Activated gamma-delta T cell treated with anti-CD3 and anti-CD28 coated beads, Interleukin-2, amount 50 U/mL, for 16 hours (primary cell): ENCODE measurements around the gene CASZ1.

ENCODE experiments used
- DNase-seq: peaks from one replicate; pipeline ENCODE4 v3.0.0-alpha.2; 2020; ENCODE audit warnings: low read depth

Gene CASZ1

GRCh38 chr1:10671622-10672342 is 124.7 kb downstream of the CASZ1 start:
- no peak for DNase-seq

DNA sequence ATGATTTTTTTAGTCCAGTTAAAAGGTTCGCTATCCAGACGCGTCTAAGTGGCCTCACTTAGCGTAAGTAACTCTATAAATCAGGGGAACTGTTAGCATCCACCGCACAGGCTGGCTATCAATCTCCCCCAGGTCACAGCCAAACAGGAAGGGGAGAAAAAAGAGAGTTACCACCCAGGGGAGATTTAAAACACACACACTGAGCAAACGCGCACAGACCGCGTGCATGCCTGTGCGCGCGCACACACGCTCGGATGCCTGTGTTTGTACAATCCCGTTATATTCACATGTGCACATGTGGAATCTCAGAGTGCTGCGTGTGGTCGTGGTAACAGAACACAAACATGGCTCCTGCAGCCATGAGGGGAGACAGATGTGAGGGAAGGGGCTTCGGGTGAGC is 125.4 kb downstream of the CASZ1 start:
- no peak for DNase-seq

DNA sequence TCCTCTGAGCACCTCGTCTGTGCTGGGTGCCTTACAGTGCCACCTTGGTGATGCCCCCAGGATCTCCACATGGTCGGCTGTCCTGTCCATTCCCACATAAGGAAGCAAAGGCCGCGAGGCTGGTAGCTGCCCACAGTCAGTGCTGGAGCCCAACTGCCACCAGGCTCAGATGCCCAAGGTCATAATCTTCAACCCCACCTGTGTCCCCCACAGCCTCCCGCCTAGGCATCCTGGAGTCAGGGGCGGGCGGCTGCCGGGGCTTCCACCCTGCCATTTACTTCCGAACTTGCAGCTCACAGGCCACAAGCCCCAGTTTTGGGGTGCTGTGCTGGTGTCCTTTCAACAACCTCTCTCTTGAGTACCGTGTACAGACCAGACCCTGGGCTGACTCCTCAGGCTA is 126.3 kb downstream of the CASZ1 start:
- DNase-seq: no peak

GRCh38 chr1:10669570-10669969 is 126.9 kb downstream of the CASZ1 start:
- no peak for DNase-seq

- no peak for DNase-seq
These were observed 128.3 kb downstream of the CASZ1 start for GRCh38 chr1:10667861-10668761.

GRCh38 chr1:10665930-10666850 is 130.3 kb downstream of the CASZ1 start:
- DNase-seq: no peak

DNA sequence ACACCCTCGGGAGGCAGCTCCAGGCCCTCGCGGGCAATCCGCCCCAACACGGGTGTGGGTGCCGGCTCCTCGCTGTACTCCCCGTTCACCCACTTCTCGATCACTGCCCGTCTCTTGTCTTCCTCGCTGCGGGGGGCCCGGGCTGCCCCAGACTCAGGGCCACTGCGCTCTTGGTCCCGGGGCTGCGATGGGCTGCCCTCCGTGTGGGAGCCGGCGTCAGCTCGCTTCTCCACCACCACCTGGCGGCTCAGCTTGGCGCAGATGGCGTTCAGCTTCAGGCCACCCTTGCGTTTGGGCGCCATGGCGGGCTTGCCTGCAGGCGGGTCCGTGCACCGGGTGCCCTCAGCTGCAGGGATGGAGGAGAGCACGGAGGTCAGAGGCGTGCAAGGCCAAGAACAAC is 131.2 kb downstream of the CASZ1 start:
- DNase-seq: no peak

GRCh38 chr1:10664251-10664650 is 132.2 kb downstream of the CASZ1 start:
- no peak for DNase-seq

GRCh38 chr1:10663678-10664035 is 132.8 kb downstream of the CASZ1 start:
- no peak for DNase-seq

DNA sequence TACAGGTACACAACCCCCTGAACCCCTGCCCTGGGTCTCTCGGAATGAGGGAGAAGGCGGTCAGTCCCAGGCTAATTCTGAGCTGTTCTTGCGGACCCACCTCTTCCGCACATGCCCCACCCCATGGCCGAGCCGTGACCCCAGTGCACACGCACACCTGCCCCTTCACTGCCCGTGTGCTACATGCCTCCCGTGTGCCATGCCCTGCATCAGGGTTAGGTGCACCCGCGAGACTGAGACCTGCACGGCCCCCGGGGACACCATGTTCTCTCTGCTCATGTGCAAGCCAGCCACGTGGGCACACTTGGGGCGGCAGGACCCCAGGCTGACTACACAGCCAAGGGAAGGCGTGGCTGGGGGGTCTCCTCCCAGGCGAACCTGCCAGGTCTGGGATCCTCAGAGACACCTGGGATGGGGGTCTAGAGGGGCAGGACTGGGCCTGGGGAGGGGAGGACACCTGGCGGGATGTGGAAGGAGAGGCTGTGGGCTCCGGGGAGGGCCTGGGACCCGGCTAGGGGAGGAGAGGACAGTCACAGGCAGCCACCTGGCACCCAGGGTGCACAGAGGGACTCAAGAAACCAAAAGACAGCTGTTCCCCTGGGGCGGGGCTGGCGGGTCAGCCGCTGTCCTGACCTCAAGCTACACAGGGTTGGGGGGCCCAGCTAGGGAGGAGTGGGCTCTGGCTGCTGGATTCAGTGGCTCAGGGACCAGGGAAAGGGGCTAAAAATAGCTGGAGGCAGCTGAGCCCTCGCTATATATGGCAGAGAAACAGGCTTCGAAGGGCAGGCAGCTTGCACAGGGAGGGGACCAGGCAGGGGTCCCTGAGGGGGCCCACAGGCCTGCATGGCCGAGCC is 133.4 kb downstream of the CASZ1 start:
- DNase-seq: no peak

DNA sequence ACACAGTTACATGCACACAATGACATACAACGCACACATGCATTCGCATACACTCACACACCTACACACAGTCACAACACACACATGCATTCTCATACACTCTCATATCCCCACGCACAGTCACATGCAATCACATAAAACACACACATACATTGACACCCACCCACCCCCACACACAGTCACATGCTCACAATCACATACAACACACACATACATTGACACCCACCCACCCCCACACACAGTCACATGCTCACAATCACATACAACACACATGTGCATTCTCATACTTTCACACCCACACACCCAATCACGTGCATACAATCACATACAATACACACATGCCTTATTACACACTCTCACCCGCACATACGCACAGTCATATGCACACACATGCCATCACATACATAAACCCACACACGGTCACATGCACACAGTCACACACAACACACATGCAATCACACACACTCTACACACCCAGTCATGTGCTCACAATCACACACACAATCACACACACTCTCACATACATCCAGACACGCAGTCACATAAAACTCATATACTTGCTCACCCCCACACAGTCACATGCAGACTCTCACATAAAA is 134.3 kb downstream of the CASZ1 start:
- DNase-seq: no peak

GRCh38 chr1:10661453-10661852 is 135.0 kb downstream of the CASZ1 start:
- DNase-seq: no peak

DNA sequence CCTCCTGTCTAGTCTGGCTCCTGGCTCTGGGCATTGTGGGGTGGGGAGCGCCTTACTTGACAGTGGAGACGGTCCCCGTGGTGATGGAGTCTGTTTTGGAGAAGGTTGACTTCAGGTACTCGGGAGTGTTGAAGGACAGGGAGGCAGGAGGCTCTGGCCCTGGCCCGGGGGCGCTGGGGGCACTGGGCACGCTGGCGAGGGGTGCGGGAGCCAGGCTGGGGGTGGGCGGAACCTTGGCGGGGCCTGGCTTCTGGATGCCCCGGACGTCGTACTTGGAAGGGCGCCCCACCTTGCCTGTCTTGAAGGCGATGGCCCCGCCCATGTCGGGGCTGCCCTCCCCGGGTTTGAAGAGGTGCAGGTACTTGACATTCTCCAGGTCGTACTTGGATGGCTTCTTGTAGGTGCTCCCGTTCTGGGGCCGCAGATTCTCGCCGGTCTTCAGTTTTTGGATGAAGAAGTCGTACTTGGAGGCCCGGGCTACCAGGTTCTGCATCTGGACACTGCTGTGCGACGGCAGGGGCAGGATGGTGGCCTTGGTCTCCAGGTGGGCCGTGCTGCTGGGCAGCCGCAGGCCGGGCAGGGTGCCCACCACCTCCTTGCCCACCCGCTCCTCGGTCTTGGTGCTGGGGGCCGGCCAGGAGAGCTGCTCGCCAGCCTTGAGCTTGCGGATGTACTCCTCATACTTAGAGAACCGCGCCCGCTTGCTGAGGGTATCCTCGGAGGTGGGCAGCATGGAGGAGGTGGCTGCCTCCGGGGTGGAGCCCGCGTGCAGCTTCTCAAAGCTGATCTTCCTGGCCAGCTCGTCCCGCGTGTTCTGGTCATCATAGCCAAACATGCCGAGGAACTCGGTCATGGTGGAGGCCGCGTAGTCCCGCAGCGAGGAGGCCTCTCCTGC is 136.6 kb downstream of the CASZ1 start:
- DNase-seq: no peak

DNA sequence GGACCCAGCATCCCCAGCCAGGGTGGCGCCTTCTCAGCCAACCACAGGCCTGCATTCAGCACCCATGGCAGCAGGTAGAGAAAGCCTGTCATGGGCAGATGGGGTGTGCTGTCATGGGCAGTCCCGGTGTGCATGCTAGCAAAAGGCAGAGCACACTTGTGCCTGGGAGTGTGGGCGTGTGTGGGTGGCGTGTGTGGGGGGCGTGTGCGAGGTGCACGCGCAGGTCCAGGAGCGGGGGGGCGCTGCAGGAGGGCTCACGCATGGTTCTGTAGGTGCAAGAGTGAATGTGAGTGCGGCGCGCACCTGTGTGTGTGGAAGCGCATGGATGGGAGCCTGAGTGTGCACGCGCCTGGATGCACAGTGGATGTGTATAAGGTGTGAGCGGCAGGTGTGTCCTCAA is 137.2 kb downstream of the CASZ1 start:
- no peak for DNase-seq

- DNase-seq: no peak
These were observed 137.9 kb downstream of the CASZ1 start for GRCh38 chr1:10658396-10659066.

- no peak for DNase-seq
These were observed 139.2 kb downstream of the CASZ1 start for GRCh38 chr1:10657088-10657847.

DNA sequence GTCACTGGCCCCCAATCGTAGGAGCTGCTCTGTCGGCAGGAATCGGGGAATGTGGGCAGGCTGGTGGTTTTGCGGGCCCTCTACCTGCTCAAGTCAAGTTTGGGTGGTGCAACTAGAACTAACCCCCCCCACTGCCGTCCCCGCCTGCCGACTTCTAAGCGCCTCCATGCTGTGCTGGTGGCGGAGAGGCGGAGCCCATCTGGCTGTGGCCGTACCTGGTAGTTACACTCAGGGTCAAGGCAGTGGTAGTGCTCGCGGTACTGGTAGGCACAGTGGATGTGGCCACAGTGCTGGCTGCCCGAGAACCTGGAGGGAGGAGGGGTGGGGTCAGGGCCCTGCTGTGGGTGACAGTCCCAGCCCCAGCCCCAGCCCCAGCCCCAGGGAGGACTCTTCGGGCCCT is 140.0 kb downstream of the CASZ1 start:
- no peak for DNase-seq

DNA sequence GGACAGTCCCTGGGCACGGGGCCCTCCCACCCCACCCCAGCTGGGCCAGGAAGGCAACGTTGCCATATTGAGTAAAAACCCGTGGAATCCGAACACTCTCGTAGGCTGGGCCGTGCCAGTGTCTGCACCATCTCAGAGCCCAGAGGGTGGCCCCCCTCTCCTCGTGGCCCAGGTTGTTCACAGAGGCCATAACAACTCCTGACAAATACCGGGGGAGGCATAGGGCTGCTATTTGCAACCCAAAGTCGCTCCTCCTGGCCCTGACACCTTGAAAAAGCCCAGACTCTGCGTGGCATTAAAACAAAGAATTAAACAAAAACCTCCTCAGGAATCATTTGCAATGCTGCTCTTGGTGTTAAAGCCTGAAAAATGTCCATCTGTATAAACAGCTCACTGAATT is 141.4 kb downstream of the CASZ1 start:
- DNase-seq: no peak
